HEK293T (cell line): ENCODE measurements around the gene NAT10.

Experiments used
- CTCF ChIA-PET: fragments of 350-600 bp; formaldehyde crosslinking; extraction: SDS; loops from one replicate; lab custom pipeline; 2021; ENCODE audit warnings: antibody characterized with exemption, inconsistent platforms; lab: Yijun Ruan, JAX
- POLR2A ChIA-PET: fragments of 350-600 bp; formaldehyde crosslinking; extraction: SDS; loops from one replicate; lab custom pipeline; 2020; ENCODE audit warnings: antibody characterized with exemption, inconsistent platforms; lab: Yijun Ruan, JAX
- DNase-seq: peaks from one replicate; pipeline ENCODE4 v3.0.0; 2012; ENCODE audit warnings: mixed read lengths; ENCODE audit errors: extremely low spot score
- ARNT ChIP-seq: fragments of 450-650 bp; IDR thresholded peaks from 2 replicates; pipeline ENCODE4 v1.6.1; 2017; ENCODE audit warnings: mild to moderate bottlenecking
- BHLHE40 ChIP-seq: fragments of 450-650 bp; IDR thresholded peaks from 2 replicates; pipeline ENCODE4 v1.6.1; 2016; ENCODE audit warnings: mild to moderate bottlenecking, moderate library complexity, borderline replicate concordance
- CTBP1 ChIP-seq: fragments of 450-650 bp; IDR thresholded peaks from 2 replicates; pipeline ENCODE4 v1.6.1; 2016; ENCODE audit warnings: borderline replicate concordance
- ELF4 ChIP-seq: fragments of 450-650 bp; IDR thresholded peaks from 2 replicates; pipeline ENCODE4 v1.6.1; 2017; ENCODE audit warnings: antibody characterized with exemption
- FOXA1 ChIP-seq: fragments of 450-650 bp; IDR thresholded peaks from 2 replicates; pipeline ENCODE4 v1.6.1; 2016; ENCODE audit warnings: mild to moderate bottlenecking
- FOXK2 ChIP-seq: fragments of 450-650 bp; IDR thresholded peaks from 2 replicates; pipeline ENCODE4 v1.6.1; 2016; ENCODE audit warnings: mild to moderate bottlenecking
- FOXM1 ChIP-seq: fragments of 450-650 bp; IDR thresholded peaks from 2 replicates; pipeline ENCODE4 v1.6.1; 2017; ENCODE audit warnings: mild to moderate bottlenecking, borderline replicate concordance
- HDGF ChIP-seq: fragments of 450-650 bp; IDR thresholded peaks from 2 replicates; pipeline ENCODE4 v1.6.1; 2017; ENCODE audit warnings: antibody characterized with exemption, borderline replicate concordance
- L3MBTL2 ChIP-seq: fragments of 450-650 bp; conservative IDR thresholded peaks from 2 replicates; pipeline ENCODE4 v1.6.1; 2016; ENCODE audit warnings: mild to moderate bottlenecking
- LEF1 ChIP-seq: fragments of 450-650 bp; IDR thresholded peaks from 2 replicates; pipeline ENCODE4 v1.6.1; 2017; ENCODE audit warnings: mild to moderate bottlenecking, borderline replicate concordance
- NFRKB ChIP-seq: fragments of 450-650 bp; IDR thresholded peaks from 2 replicates; pipeline ENCODE4 v1.6.1; 2016; ENCODE audit warnings: mild to moderate bottlenecking, moderate library complexity
- SP1 ChIP-seq: fragments of 450-650 bp; IDR thresholded peaks from 2 replicates; pipeline ENCODE4 v1.6.1; 2017
- SUZ12 ChIP-seq: fragments of 450-650 bp; IDR thresholded peaks from 2 replicates; pipeline ENCODE4 v1.6.1; 2016; ENCODE audit warnings: mild to moderate bottlenecking
- TARDBP ChIP-seq: fragments of 450-650 bp; IDR thresholded peaks from 2 replicates; pipeline ENCODE4 v1.6.1; 2016
- ZNF384 ChIP-seq: fragments of 450-650 bp; IDR thresholded peaks from 2 replicates; pipeline ENCODE4 v1.6.1; 2016
- TF ChIP-seq, protein P1 (sequence below): fragments of 450-650 bp; IDR thresholded peaks from 2 replicates; pipeline ENCODE4 v1.6.1; 2016

The NAT10 gene

DNA sequence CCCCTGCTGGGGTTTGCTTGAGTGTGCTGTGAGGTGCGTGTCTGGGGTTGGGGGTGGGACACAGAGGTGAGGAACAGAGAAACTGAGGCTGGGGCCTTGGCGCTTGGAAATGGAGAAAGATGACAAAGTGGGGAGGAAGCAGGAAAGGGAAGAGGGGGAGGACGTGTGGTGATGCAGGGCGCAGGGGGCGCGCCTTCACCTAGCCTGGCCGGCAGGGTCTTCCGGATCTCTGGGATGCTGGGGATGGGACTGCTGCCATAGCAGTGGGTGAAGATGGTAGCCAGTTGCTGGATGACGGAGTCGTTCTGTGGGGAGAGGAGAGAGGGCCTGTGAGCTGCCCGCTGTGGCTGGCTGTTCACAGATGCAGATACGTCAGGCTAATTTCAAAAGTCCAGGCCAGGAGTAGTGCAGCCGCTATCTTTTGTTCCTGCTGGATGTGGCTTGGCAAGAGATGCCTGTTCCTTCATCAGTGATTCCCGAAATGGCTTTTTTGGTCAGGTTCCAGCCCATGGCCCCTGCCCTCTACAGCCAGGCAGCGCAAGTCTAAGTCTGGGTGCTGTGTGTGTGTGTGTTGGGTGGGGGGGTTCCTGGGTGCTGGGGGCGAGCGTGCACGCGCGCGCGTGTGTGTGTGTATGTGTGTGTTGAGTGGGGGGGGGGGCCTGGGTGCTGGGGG lies 54.8 kb downstream of the NAT10 start:
- ChIA-PET POLR2A (interaction anchor here (0.6 kb wide), 1 partner anchor 13 kb away, joined by 3 read pairs; no protein-coding TSS in a partner anchor), CTCF (no interaction called here)
- DNase-seq = no peak
- TF ChIP-seq HDGF (no peak), L3MBTL2 (no peak), ELF4 (no peak), CTBP1 (no peak), BHLHE40 (no peak), SP1 (no peak), FOXA1 (no peak), ZNF384 (no peak), FOXK2 (no peak), FOXM1 (no peak), SUZ12 (no peak), LEF1 (no peak), NFRKB (no peak), TARDBP (no peak), ARNT (no peak)
- TF ChIP-seq, protein P1, sequence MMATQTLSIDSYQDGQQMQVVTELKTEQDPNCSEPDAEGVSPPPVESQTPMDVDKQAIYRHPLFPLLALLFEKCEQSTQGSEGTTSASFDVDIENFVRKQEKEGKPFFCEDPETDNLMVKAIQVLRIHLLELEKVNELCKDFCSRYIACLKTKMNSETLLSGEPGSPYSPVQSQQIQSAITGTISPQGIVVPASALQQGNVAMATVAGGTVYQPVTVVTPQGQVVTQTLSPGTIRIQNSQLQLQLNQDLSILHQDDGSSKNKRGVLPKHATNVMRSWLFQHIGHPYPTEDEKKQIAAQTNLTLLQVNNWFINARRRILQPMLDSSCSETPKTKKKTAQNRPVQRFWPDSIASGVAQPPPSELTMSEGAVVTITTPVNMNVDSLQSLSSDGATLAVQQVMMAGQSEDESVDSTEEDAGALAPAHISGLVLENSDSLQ = no peak

DNA sequence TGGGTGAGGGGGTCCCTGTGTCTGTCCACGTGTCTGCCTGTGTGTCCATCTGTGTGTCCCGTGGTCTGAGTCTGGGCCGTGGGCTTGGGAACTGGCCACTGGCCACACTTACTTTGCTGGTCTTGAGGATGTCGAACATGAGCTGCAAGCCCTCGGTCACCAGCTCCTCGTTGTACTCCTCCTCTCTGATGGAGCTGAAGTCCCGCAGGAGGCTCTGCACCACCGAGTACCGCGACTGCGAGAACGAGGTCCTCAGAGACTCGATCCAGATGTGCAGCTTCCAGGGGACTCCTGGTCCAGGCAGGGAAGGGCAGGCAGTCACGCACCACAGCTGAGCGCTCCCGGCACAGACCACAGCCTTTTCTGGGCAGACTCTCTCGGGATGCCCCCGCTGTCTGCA lies 55.4 kb downstream of the NAT10 start:
- CTCF ChIA-PET = no interaction called here
- POLR2A ChIA-PET = no interaction called here
- TF ChIP-seq ELF4 (no peak), FOXA1 (no peak), ARNT (no peak), NFRKB (no peak), LEF1 (no peak), TARDBP (no peak), BHLHE40 (no peak), HDGF (no peak), FOXM1 (no peak), SP1 (no peak), SUZ12 (no peak), L3MBTL2 (no peak), ZNF384 (no peak), CTBP1 (no peak)
- TF ChIP-seq, protein P1 = no peak
- no peak for DNase-seq

DNA sequence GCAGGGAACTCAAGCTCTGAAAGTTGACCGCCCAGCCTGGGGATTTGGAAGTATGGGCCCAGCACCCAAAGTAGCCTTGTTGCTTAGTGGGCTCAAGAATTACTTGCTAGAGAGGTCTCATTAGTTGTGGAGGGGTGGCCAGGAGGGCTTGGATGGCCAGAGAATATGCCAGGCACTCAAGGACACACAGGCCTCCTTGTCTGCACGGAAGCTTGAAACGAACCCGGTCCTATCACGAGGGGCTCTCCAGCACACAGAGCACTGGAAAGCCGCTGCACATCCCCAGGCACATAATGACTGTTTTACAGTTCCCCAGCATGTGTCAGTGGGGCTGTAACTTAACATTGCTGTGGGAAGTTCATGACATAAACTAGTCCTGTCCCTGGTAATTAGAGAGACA lies 55.9 kb downstream of the NAT10 start:
- no peak for DNase-seq
- ChIA-PET CTCF (no interaction called here), POLR2A (no interaction called here)
- TF ChIP-seq NFRKB = no peak
- TF ChIP-seq BHLHE40 = no peak
- TF ChIP-seq FOXM1 = no peak
- TF ChIP-seq, protein P1 = no peak

DNA sequence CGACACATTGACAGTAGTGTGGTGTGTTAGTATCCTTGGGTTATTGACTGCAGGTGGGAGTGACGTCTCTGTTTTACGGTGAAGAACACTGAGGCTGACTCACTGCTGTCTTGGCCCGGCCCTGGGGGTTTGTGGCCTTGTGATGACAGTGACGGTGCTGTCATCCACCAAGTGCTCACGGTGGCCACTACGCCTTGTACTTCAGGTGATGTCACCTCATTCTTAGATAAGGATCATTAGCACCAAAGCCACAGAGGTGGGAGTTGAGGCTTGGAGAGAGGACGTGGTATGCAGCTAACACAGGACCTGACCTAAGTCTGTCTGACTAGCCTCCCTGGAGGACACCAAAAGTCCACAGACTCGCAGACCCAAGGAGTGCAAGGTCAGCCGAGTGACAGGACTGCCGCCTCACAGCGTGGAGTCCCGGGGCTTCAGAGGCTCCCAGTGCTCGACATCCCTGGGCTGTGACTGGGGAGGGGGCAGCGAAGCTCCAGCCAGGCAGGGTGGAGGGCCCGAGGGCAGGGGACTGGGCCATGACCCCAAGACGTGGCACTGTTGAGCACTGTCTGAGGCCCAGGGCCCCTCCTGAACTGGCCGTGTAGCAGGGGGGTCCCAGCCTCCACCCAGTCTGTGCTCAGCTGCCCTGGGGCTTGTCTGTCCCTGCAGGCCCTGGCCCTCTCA lies 56.5 kb downstream of the NAT10 start:
- ChIA-PET CTCF (no interaction called here), POLR2A (no interaction called here)
- TF ChIP-seq LEF1 (no peak), HDGF (no peak), FOXA1 (no peak), ZNF384 (no peak), L3MBTL2 (no peak), SP1 (no peak), SUZ12 (no peak), NFRKB (no peak), FOXK2 (no peak)
- TF ChIP-seq, protein P1 = no peak
- no peak for DNase-seq

DNA sequence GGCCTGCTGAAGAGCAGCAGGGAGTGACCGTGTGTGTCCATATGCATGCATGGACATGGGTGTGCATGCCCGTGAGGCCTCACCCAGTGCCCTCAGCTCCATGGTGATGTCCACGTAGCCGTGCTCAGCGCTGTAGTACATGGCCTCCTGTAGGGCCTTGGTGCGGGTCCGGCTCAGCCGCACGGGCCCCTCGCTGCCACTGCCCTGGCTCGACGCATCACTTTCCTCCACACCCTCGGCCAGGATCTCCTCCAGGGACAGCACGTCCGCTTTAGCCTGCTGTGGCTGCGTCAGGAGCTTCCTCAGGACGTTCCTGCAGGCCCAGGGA lies 57.0 kb downstream of the NAT10 start:
- ChIA-PET POLR2A (no interaction called here), CTCF (no interaction called here)
- TF ChIP-seq SUZ12 = no peak
- TF ChIP-seq FOXA1 = no peak
- TF ChIP-seq ELF4 = no peak
- no peak for TF ChIP-seq BHLHE40
- TF ChIP-seq FOXM1 = no peak
- no peak for TF ChIP-seq L3MBTL2
- TF ChIP-seq ZNF384 = no peak
- no peak for TF ChIP-seq LEF1
- no peak for TF ChIP-seq CTBP1
- no peak for TF ChIP-seq ARNT
- TF ChIP-seq TARDBP = no peak
- TF ChIP-seq SP1 = no peak
- TF ChIP-seq HDGF = no peak
- TF ChIP-seq FOXK2 = no peak
- TF ChIP-seq NFRKB = no peak
- TF ChIP-seq, protein P1 = no peak
- DNase-seq = no peak
